SK-N-MC (cell line): Measurements from ENCODE around the gene ZNF407.

ENCODE experiments used
- EZH2 ChIP-seq: fragments of 200-600 bp; sonication (generic); IDR thresholded peaks from one replicate; pipeline ENCODE4 v1.6.1; 2017; ENCODE audit warnings: antibody characterized with exemption
- FOXP2 ChIP-seq: optimal IDR thresholded peaks from 2 replicates; pipeline ENCODE3; 2011; ENCODE audit warnings: mild to moderate bottlenecking, moderate library complexity; ENCODE audit not compliant: insufficient read depth; ENCODE audit errors: extremely low read length, control extremely low read depth
- POLR2AphosphoS5 ChIP-seq: IDR thresholded peaks from 2 replicates; pipeline ENCODE4 v1.6.1; 2012; ENCODE audit warnings: mild to moderate bottlenecking, low read depth, low read length, borderline replicate concordance

DNA sequence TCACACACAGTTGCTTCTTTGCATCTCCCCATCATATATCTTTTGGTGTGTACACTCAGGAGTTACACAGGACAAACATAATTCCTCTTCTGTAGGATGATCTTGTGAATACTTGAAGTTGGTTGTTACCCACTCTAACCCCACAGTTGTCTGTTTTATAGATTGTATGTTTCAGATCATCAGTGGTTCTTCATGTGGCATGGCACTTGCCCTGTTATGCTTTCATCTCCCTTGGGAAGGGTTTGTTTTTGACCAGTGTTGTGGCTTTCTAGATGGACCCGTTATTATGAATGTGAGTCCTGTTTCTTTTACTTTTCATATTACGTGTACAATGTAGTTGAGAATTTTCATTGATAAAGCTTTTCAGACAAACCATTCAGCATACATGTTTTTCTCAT, 82.0 kb downstream of the ZNF407 start:
- TF ChIP-seq EZH2 (no peak), POLR2AphosphoS5 (no peak), FOXP2 (no peak)
